ENCODE data around the gene AQP1. TPM values are rescaled to one million over a fixed set of nuclear protein-coding genes. Genes with fewer than 3 reads are reported as not detected.

Gene AQP1
- total RNA-seq, 4 donors from 2014 or later = 21.3 to 98.3 (median 28.4) TPM

- no peak for TF ChIP-seq POLR2A (IDR thresholded peaks at IDR 0.05)
- TF ChIP-seq CTCF (IDR thresholded peaks at IDR 0.05) = no peak
- H3K27me3 ChIP-seq = no peaks in the 10 kb centered on the region
- 74% methylated on average over 6 of the region's 6 CpGs; no CpG with 5 or more reads in 1 of the 2 donors for WGBS, 2 donors (ENCODE audit: low coverage in 1 of 2)
- peak overlapping the region in 2 of 4 donors; percentile 72 to 87 for H3K27ac ChIP-seq
- in situ Hi-C loops (cut with MboI; ENCODE audit: low pct_ligation_motif_present in 1 of 4, low pct_unique_long_range_greater_than_20kb in 1 of 4, low sequenced_read_pairs in 3 of 4) = no loop called here
- peaks cover 24 to 71% (median 54%) of the 10 kb centered on the region in 4 donors for H3K4me1 ChIP-seq
- no peak overlapping the region for H3K4me3 ChIP-seq
- intact Hi-C loops (cut with DNase I; ENCODE audit: low total_unique reads) = no loop called here
- no peaks in the 10 kb centered on the region for H3K9me3 ChIP-seq
- no peak for DNase-seq
- H3K36me3 ChIP-seq = no peaks in the 10 kb centered on the region
Observed at GRCh38 chr7:30909431-30909830, 2.2 kb upstream of the AQP1 start.

- no peaks in the 10 kb centered on the region for H3K27me3 ChIP-seq
- H3K9me3 ChIP-seq = no peaks in the 10 kb centered on the region
- peak overlapping the region; percentile 59 to 87 (median 77) for H3K27ac ChIP-seq
- H3K4me1 ChIP-seq = peaks cover 23 to 71% (median 55%) of the 10 kb centered on the region in 4 donors
- TF ChIP-seq CTCF (IDR thresholded peaks at IDR 0.05) (no peak), POLR2A (IDR thresholded peaks at IDR 0.05) (no peak), EP300 (IDR thresholded peaks at IDR 0.05; ENCODE audit: low read depth) (no peak), POLR2AphosphoS5 (IDR thresholded peaks at IDR 0.05) (no peak)
- H3K36me3 ChIP-seq = no peaks in the 10 kb centered on the region
- intact Hi-C loops (cut with DNase I; ENCODE audit: low total_unique reads) (loop anchor here (10.0 kb wide), 1 partner anchor 106 kb away; no protein-coding TSS in a partner anchor), in situ Hi-C loops (cut with MboI; ENCODE audit: low pct_ligation_motif_present in 1 of 4, low pct_unique_long_range_greater_than_20kb in 1 of 4, low sequenced_read_pairs in 3 of 4) (no loop called here)
- no peak for DNase-seq
- WGBS, 2 donors (ENCODE audit: low coverage in 1 of 2) = 58 to 77% methylated on average over 5 to 10 of the region's 11 CpGs
- no peak overlapping the region for H3K4me3 ChIP-seq
Observed at GRCh38 chr7:30910411-30911073, 1.1 kb upstream of the AQP1 start.

DNA sequence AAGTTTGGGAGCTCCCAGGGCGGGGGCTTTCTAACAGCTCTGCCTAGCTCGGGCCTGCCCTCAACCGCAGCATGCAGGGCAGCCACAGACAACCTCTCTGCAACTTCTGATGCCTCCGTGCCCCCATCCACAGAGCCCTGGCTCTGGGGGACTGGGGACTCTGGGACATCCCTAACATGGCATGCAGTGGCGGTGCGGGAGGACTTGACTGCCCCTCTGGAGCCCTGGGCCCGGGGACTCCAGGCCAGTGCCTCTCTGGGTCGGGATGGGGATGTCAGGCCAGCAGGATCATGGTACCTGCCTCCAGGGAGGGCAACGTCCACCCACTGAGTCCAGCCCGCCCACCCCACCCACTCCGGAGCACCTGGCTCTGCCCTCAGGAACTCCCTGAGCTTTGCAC is 520 bp upstream of the AQP1 start:
- in situ Hi-C loops (cut with MboI; ENCODE audit: low pct_ligation_motif_present in 1 of 4, low pct_unique_long_range_greater_than_20kb in 1 of 4, low sequenced_read_pairs in 3 of 4) (no loop called here), intact Hi-C loops (cut with DNase I; ENCODE audit: low total_unique reads) (loop anchor here (10.0 kb wide), 1 partner anchor 106 kb away; no protein-coding TSS in a partner anchor)
- no peaks in the 10 kb centered on the region for H3K36me3 ChIP-seq
- no peaks in the 10 kb centered on the region for H3K9me3 ChIP-seq
- peaks cover 19 to 67% (median 51%) of the 10 kb centered on the region in 4 donors for H3K4me1 ChIP-seq
- no peaks in the 10 kb centered on the region for H3K27me3 ChIP-seq
- DNase-seq = no peak
- peak overlapping the region in 2 of 4 donors; percentile 27 to 34 for H3K4me3 ChIP-seq
- 46% methylated on average over 11 of the region's 11 CpGs; no CpG with 5 or more reads in 1 of the 2 donors for WGBS, 2 donors (ENCODE audit: low coverage in 1 of 2)
- H3K27ac ChIP-seq = peak overlapping the region; percentile 59 to 87 (median 77)
- TF ChIP-seq CTCF (IDR thresholded peaks at IDR 0.05) (no peak), EP300 (IDR thresholded peaks at IDR 0.05; ENCODE audit: low read depth) (no peak), POLR2AphosphoS5 (IDR thresholded peaks at IDR 0.05) (no peak), POLR2A (IDR thresholded peaks at IDR 0.05) (no peak)

DNA sequence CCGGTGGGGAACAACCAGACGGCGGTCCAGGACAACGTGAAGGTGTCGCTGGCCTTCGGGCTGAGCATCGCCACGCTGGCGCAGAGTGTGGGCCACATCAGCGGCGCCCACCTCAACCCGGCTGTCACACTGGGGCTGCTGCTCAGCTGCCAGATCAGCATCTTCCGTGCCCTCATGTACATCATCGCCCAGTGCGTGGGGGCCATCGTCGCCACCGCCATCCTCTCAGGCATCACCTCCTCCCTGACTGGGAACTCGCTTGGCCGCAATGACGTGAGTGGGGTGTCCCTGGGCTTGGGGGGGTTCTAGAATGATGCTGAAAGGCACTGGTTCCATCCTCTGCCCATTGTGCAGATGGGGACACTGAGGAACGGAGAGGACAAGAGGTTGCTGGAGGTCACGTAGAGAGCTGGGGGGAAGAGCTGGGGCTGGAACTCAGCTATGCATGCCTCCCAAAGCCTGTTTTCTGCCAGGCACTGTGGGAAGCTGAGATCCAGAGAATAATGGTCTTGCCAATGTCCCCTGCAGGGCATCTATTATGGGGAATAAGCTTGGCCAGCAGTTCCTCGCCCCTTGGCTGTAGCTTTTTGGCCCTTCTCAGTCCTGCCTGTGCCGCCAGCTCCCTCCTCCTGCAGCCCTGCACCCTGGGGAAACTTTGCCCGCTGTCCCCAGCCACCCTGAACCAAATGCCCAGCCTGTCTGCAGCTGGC is 523 bp downstream of the AQP1 start:
- DNase-seq = no peak
- no peaks in the 10 kb centered on the region for H3K27me3 ChIP-seq
- 61% methylated on average over 26 of the region's 26 CpGs; no CpG with 5 or more reads in 1 of the 2 donors for WGBS, 2 donors (ENCODE audit: low coverage in 1 of 2)
- no peaks in the 10 kb centered on the region for H3K36me3 ChIP-seq
- intact Hi-C loops (cut with DNase I; ENCODE audit: low total_unique reads) (loop anchor here (10.0 kb wide), 1 partner anchor 107 kb away; no protein-coding TSS in a partner anchor), in situ Hi-C loops (cut with MboI; ENCODE audit: low pct_ligation_motif_present in 1 of 4, low pct_unique_long_range_greater_than_20kb in 1 of 4, low sequenced_read_pairs in 3 of 4) (no loop called here)
- H3K9me3 ChIP-seq = no peaks in the 10 kb centered on the region
- TF ChIP-seq POLR2A (IDR thresholded peaks at IDR 0.05) = no peak
- no peak for TF ChIP-seq POLR2AphosphoS5 (IDR thresholded peaks at IDR 0.05)
- TF ChIP-seq CTCF (IDR thresholded peaks at IDR 0.05) = no peak
- TF ChIP-seq EP300 (IDR thresholded peaks at IDR 0.05; ENCODE audit: low read depth) = no peak
- peak overlapping the region; percentile 59 to 87 (median 77) for H3K27ac ChIP-seq
- H3K4me3 ChIP-seq = peak overlapping the region in 3 of 4 donors; percentile 15 to 34 (median 27)
- H3K4me1 ChIP-seq = peaks cover 17 to 62% (median 47%) of the 10 kb centered on the region in 4 donors
